ENCODE measurements around the gene PRSS48.
"Not testable (repeated sequence)": the region's sequence is repeated elsewhere in the genome, so short reads cannot be mapped to it uniquely, and the experiment has no call there.

PRSS48 gene

GRCh38 chr4:151256134-151256533 lies 20.8 kb upstream of the PRSS48 start:
- H3K4me3 ChIP-seq (ENCODE audit: low read length): no peak overlapping the region
- no peak for DNase-seq (ENCODE audit: low read depth, low spot score)

- no peak overlapping the region for H3K4me3 ChIP-seq (ENCODE audit: low read length)
- DNase-seq (ENCODE audit: low read depth, low spot score): no peak
These were observed 19.3 kb upstream of the PRSS48 start for GRCh38 chr4:151257704-151258103.

GRCh38 chr4:151259752-151260151 lies 17.2 kb upstream of the PRSS48 start:
- H3K4me3 ChIP-seq (ENCODE audit: low read length): no peak overlapping the region
- no peak for DNase-seq (ENCODE audit: low read depth, low spot score)

DNA sequence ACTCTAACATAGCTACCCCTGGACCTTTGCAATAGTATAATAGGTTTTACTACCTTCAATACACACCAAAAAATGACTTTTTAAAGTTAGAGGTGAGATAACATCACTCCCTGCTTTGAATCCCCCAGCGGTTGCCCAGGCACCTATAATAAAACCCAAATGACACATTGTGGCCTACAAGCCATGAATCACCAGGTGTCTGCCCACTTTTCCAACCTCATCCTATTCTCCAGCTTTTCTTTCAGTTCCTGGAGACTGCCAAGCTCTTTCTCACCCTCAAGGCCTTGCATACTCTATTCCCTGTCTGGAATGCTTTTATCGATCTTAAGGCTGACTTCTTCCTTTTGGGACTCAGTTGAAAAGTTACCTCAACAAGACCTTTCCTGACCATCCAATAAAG lies 16.4 kb upstream of the PRSS48 start:
- DNase-seq (ENCODE audit: low read depth, low spot score): no peak
- H3K4me3 ChIP-seq (ENCODE audit: low read length): no peak overlapping the region

DNA sequence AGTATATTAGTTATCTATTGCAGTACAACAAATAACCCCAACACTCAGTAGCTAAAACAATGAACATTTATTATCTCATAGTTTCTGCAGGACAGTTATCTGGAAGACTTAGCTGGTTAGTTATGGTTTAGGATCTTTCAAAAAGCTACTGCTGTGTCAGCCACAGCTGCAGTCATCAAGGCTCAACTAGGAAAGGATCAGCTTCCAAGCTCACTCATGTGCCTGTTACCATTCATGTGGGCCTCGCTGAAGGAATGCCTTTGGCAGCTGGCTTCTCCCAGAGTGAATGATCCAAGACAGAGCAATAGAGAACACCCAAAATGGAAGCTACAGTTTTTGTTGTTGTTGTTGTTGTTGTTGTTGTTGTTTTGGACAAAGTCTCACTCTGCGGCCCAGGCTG lies 13.5 kb upstream of the PRSS48 start:
- no peak overlapping the region for H3K4me3 ChIP-seq (ENCODE audit: low read length)
- no peak for DNase-seq (ENCODE audit: low read depth, low spot score)

- no peak for DNase-seq (ENCODE audit: low read depth, low spot score)
- no peak overlapping the region for H3K4me3 ChIP-seq (ENCODE audit: low read length)
These were observed 10.5 kb upstream of the PRSS48 start for GRCh38 chr4:151266497-151266896.

DNA sequence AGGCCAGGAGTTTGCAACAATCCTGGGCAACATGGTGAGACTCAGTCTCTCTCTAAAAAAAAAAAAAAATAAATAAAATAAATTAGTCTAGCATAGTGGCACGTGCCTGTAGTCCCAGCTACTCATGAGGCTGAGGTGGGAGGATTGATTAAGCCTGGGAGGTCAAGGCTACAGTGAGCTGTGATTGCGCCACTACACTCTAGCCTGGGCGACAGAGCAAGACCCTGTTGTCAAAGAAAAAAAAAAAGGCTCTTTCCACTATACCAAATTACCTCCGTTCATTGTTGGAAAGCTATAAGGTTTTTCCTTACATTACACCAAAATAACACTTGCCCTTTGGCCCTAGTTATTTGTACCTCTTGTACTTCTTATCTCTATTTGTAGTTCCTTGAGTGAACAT lies 9.9 kb upstream of the PRSS48 start:
- no peak for DNase-seq (ENCODE audit: low read depth, low spot score)

DNA sequence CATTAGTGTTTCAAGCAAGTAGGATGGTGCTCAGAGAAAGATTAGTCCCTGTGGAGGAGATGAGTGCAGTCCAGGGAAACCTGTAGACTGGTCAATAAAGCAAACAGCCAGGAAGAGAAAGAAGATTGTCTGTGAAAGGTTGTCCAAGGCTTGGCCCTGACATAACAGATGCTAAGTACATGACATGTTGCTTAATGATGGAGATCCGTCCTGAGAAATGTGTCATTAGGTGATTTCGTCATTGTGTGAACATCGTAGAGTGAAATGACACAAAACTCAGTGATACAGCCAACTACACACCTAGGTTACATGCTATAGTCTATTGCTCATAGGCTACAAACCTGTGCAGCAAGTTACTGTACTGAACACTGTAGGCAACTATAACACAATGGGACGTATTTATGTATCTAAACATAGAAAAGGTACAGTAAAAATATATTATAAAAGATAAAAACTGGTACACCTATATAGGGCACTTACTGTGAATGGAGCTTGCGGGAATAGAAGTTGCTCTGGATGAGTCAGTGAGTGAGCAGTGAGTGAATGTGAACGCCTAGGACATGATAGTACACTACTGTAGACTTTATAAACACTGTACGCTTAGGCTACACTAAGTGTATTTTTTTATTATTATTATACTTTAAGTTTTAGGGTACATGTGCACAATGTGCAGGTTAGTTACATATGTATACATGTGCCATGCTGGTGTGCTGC lies 9.0 kb upstream of the PRSS48 start:
- no peak overlapping the region for H3K4me3 ChIP-seq (ENCODE audit: low read length)
- DNase-seq (ENCODE audit: low read depth, low spot score): no peak

More for the DNA sequence above, 9.9 kb upstream of the PRSS48 start:
- no peak overlapping the region for H3K4me3 ChIP-seq (ENCODE audit: low read length)

GRCh38 chr4:151268905-151269304 lies 8.1 kb upstream of the PRSS48 start:
- not testable (repeated sequence) for DNase-seq (ENCODE audit: low read depth, low spot score)

DNA sequence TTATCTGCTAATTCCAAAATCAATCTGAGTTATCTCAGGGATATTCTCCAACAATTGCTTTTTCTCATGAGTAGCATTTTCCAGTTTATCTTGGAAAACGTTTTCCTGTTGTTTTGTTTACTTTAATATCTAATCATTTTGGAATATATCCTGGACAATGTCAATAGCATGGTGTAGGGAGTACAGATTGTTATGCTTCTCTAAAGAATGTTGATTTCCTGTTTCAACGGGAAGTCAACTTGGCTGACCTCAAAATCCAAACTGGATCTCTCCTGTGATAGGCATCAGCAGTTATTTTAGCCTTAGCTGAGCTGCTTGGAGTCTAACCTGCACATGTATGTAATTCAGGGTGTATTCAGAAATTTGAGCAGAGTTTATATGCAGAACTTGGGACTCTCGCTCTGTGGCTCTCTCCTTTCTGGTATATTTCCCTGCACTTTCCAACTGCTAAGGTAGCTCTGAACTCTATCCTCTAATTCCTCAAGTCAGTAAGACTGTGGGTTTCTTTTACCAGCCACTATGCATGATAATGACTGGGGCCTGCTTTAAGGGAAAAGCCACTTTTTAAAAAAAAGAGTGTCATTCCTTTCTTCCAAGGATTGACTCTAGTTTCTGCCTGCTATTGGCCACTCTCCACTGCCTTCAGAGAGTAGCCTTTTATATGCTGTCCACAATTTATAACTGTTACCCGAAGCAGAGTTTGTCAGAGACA lies 7.7 kb downstream of the PRSS48 start:
- no peak overlapping the region for H3K4me3 ChIP-seq (ENCODE audit: low read length)
- no peak for DNase-seq (ENCODE audit: low read depth, low spot score)

More at GRCh38 chr4:151268905-151269304, 8.1 kb upstream of the PRSS48 start:
- not testable (repeated sequence) for H3K4me3 ChIP-seq (ENCODE audit: low read length)

DNA sequence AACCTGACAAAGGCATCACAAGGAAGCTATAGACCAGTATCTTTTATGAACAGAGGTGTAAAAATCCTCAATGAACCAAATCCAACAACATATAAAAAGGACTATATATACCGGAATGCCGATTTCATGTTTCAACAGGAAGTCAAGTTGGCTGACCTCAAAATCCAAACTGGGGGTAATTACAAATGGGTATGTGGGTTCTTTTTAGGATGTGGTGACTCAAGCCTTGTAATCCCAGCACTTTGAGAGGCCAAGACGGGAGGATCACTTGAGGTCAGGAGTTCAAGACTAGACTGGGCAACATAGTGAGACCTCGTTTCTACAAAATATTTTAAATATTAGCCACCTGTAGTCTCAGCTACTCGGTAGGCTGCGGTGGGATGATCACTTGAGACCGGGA lies 10.4 kb downstream of the PRSS48 start:
- no peak overlapping the region for H3K4me3 ChIP-seq (ENCODE audit: low read length)
- no peak for DNase-seq (ENCODE audit: low read depth, low spot score)

DNA sequence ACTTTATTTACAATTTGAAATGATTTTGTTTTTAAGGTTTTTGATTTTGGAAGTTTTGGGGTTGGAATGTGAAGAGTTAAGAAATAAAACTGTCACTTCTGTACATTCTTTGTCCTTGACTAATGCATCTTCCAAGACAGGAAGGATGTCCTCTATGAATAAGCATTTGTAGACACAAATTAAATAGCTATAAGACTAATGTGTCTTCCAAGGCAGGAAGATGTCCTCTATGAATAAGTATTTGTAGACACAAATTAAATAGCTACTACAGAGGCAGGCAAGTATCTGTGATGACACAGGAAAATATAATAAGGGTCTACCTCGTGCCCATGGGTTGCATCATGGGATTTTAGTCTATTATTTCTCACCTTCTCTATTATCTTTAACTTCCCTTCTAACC lies 14.5 kb downstream of the PRSS48 start:
- H3K4me3 ChIP-seq (ENCODE audit: low read length): no peak overlapping the region
- no peak for DNase-seq (ENCODE audit: low read depth, low spot score)

- DNase-seq (ENCODE audit: low read depth, low spot score): no peak
These were observed 15.1 kb downstream of the PRSS48 start for GRCh38 chr4:151292038-151292437.

DNA sequence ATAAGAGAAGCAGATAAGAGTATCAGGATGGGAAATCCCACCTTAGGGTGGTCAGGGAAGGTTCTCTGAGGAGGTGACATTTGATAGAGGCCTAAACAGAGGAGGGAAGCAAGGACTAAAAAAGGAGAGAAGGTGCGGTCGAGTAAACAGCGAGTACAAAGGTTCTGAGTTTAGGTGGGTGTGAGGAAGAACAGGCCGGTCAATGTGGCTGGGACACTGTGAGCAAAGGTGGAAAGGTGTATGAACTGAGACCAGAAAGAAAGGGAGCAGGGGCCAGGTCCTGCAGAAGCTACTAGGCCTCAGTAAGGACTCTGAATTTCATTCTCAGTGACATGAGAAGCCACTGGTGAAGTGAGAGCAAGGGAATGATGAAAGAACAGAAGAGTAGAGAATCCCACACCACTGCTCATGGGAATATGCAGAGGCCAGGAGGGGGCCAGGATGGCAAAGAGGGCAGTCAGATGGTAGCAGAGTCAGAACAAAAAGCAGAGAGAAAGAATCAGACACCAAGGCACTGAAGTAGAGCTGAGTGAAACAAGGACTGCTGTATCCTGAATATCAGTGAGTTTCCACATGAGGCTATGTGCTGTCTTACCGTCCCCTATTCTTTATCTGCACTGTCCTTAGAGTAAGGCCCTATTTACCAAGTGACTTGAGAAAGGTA lies 18.0 kb downstream of the PRSS48 start:
- no peak for DNase-seq (ENCODE audit: low read depth, low spot score)

More at GRCh38 chr4:151292038-151292437, 15.1 kb downstream of the PRSS48 start:
- no peak overlapping the region for H3K4me3 ChIP-seq (ENCODE audit: low read length)

DNA sequence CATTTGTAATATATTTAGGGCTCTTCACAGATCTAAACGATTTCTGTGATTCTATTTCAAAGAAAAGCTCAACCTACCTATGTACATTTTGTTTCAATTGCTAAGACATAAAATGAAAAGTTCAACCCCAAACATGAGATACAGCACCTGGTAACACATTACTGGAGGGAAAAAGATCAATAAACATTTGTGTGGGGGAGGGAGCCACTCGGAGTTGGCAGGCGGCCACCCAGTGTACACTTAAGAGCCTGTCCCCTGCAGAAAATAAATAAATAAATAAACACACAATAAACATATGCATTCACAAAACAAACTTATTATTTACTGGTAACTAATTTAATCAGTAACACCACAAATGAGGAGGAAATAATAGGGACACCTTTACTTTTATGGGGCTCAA lies 19.3 kb downstream of the PRSS48 start:
- no peak for DNase-seq (ENCODE audit: low read depth, low spot score)
- no peak overlapping the region for H3K4me3 ChIP-seq (ENCODE audit: low read length)

More for the DNA sequence above, 18.0 kb downstream of the PRSS48 start:
- no peak overlapping the region for H3K4me3 ChIP-seq (ENCODE audit: low read length)

DNA sequence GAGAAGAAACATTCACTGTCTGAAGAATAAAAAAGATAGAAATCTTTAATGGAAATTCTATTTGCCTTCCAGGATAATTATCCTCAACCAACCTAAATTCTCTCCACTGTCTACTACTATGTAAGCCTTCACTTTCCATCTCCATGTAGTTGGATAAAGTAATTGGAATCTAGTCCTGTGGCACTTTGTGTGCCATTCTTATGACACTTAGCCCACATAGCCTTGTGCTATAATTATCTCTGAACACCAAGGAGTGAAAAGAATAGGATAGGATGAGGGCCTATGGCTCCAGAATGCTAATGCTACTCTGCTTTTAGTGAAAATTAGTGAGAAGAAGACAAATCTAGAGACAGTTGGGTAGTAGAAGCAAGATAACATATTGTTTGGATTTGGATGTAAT lies 20.2 kb downstream of the PRSS48 start:
- DNase-seq (ENCODE audit: low read depth, low spot score): no peak
- no peak overlapping the region for H3K4me3 ChIP-seq (ENCODE audit: low read length)

DNA sequence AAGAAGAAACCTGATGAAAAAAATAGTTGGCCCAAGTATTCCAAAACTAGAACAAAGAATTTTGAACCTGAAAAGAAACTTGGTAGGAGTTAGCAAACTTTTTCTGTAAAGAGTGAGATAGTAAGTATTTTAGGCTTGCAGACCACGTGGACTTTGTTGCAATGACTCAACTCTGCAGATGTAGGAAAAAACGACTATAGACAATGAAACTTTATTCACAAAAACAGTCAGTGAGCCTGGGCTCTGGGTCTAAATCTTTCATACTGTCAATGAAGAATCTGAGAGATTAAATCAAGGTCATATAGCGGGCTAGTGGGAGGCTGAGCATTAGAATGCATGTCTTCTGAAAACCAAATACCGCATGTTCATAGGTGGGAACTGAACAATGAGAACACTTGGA lies 25.5 kb downstream of the PRSS48 start:
- H3K4me3 ChIP-seq (ENCODE audit: low read length): no peak overlapping the region
- DNase-seq (ENCODE audit: low read depth, low spot score): no peak

DNA sequence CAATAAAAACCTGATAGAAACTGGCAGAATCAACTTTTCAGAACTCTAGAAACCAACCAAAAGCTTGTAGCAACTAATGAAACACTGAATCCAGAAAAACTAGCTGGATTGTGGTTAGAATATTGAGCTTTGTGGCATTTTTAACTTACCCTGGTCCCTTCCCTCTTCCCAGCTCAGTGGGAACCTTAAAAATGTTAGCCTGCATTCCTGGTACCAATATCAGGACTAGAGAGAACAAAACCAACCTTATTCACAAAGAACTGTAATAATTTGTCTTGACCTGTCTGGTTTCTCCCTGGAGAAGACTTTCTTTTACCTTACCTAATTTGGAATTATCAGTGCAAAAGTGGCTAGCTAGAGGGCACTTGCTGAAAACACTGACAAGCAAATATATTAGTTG lies 27.3 kb downstream of the PRSS48 start:
- no peak for DNase-seq (ENCODE audit: low read depth, low spot score)
- no peak overlapping the region for H3K4me3 ChIP-seq (ENCODE audit: low read length)

DNA sequence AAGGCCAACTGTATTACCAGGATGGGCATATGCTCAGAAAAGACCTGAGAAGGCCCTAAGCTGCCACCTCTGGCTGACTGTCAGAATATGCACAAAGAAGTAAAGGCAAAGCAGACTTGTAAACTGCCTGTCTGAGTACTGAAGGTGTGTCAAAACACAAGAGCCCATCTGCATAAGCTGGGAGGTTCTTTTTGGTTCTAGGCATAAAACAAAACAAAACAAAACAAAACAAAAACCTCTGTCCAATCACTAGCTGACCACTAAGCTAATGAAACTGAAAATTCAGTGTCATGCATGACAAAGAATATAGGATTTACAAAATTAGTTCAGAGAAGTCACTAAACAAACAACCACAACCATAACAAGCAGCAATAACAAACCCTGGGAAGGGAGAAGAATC lies 27.8 kb downstream of the PRSS48 start:
- DNase-seq (ENCODE audit: low read depth, low spot score): no peak
- H3K4me3 ChIP-seq (ENCODE audit: low read length): no peak overlapping the region

- no peak for DNase-seq (ENCODE audit: low read depth, low spot score)
- H3K4me3 ChIP-seq (ENCODE audit: low read length): no peak overlapping the region
These were observed 33.3 kb downstream of the PRSS48 start for GRCh38 chr4:151310124-151310728.

Data from Jurkat, Clone E6-1 (cell line).